GM18861 (cell line): ENCODE measurements around the gene KCNT1.

Source experiments
- ATAC-seq: cut with Tn5 transposase; IDR thresholded peaks from one replicate; pipeline ENCODE4 v1.9.1; 2021; ENCODE audit not compliant: unreplicated experiment

The KCNT1 gene

DNA sequence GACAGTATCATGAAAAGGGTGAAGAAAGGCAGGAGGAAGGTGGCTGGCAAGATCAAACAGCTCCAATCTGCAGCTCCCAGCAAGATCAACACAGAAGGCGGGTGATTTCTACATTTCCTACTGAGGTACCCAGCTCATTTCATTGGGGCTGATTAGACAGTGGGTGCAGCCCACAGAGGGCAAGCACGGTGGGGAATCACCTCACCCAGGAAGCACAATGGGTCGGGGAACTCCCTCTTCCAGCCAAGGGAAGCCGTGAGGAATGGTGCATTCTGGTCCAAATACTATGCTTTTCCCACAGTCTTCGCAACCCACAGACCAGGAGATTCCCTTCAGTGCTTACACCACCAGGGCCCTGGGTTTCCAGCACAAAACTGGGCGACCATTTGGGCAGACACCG is 138.6 kb downstream of the KCNT1 start:
- no peak for ATAC-seq
